Hematopoietic multipotent progenitor cell treated with erythropoietin and hydrocortisone succinate and interleukin-3 and kit ligand, for 8 days (in vitro differentiated cells): ENCODE results near the gene PPY.
"Not testable (repeated sequence)": the region's sequence is repeated elsewhere in the genome, so short reads cannot be mapped to it uniquely, and the experiment has no call there.

Source experiments
- DNase-seq: peaks from one replicate; pipeline ENCODE4 v3.0.0-alpha.2; 2015

The PPY gene

GRCh38 chr17:43962479-43962878, 20.2 kb upstream of the PPY start:
- DNase-seq = no peak

DNA sequence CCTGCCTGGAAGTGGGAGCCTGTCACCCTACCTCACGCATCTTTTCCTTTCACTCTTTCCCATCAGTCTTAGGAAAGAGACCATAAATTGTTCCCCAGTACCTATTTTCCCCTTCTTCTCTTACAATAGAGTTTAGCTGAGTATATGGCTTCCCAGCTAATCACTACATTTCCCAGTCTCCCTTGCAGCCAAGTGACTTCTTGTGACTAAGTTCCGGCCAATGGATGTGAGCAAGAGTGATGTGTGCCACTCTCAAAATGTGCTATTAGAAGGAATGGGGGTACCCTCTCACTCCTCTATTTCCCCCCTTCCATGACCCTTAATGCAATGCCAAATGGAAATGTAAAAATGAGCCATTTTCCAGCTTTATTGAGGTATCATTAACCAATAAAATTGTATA, 19.7 kb upstream of the PPY start:
- no peak for DNase-seq

DNA sequence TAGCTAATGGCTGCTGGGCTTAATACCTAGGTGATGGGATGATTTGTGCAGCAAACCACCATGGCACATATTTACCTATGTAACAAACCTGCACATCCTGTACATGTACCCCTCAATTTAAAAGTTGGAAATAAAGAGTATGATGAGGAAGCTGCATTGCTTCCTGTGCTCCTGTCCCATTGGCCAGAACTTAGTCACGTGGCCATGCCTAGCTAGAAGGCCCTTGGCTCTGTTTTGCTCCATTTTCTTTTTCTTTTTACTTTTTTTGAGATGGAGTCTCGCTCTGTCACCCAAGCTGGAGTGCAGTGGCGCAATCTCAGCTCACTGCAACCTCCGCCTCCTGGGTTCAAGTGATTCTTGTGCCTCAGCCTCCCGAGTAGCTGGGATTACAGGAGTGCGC, 19.0 kb upstream of the PPY start:
- not testable (repeated sequence) for DNase-seq

- DNase-seq = no peak
Observed at GRCh38 chr17:43958748-43959352, 16.6 kb upstream of the PPY start.

DNA sequence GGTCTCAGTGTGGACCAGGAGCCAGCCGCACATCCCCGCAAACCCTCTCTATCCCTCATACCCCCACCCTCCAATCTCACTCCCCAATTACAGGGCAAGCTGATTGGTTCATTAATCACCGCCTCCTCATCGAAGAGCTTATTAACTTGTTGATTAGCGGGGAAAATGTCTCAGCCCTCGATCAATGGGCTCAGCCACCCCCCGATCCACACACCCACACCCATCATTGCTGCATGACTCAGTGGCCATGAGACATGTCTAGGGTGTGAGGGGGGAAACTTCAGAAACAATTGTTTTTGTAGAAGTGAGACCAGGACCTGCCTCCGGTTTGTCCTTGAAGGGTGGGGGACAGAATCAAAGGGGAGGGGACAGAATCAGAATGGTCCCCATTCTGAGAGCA, 13.9 kb upstream of the PPY start:
- DNase-seq = no peak

DNA sequence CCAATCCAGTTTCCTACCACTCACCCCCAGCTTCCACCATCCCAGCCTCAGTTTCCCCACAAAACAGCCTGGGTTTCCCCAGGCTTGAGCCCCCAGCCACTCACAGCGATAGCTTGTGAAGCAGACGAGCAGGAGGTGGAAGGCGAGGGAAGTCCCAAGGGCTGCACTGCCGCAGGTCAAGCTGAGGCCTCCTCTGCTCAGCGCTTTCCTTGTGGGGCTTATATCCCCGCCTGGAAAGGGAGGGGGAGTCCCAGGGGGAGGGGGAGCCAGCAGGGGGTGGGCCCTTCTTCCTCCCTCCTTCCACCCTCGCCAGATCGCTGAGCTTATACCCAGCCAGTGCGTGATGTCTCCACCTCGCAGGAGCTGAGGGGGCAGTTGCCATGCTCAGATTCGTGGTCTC, 11.5 kb upstream of the PPY start, which contains the start of gene PYY:
Gene PYY (minus strand): TSS at position 195 of the 400 bp plus-strand sequence. CDS start 457 bp downstream, outside the sequence.
- DNase-seq = no peak

DNA sequence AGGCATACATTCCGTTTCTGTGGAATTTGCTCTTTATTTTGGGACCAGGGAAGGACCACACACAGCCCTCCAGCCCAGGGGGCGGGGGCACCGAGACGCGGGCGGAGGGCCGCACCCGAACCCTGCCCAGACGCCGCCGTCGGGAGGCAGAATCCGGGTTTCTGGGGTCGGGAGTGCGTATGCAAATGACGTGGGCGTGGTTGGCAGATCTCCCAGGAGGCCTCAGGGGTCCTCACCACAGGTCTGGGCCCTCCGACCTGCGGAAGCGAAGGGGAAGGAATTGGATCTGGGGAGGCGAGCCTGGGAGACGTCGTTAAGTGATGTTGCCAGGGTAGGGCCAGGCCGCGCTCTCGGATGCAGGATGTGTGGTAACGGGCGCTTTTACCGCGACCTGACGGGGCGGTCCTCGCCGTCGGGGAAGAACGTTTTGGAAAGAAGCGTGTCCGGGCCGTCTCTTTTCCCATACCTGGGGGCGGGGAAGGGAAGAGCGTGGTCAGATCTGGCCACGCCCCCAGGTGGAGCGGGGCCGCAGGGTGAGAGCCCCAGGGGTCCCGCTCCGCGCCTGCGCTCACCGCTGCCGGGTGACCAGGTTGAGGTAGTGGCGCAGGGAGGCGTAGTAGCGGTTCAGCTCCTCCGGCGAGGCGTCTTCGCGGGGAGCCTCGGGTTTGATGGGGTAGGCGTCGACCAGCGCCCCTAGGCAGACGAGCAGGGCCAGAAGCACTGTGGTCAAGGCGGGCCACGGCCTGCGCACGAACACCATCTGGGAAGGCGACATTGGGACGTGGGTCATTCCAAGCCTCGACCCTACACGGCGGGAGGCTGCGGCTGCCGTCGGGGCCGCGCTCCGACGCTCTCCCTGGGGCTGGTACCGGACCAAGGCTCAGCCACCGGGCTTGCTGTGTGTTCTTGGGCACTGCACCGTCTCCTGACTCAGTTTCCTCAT, 10.7 kb upstream of the PPY start:
- no peak for DNase-seq

- DNase-seq = no peak
Observed at GRCh38 chr17:43952351-43952723, 10.1 kb upstream of the PPY start.

GRCh38 chr17:43951750-43952149, 9.5 kb upstream of the PPY start:
- no peak for DNase-seq

GRCh38 chr17:43950554-43950953, 8.3 kb upstream of the PPY start:
- no peak for DNase-seq

- peak; percentile 44 for DNase-seq
Observed at GRCh38 chr17:43949781-43950180, 7.5 kb upstream of the PPY start.

DNA sequence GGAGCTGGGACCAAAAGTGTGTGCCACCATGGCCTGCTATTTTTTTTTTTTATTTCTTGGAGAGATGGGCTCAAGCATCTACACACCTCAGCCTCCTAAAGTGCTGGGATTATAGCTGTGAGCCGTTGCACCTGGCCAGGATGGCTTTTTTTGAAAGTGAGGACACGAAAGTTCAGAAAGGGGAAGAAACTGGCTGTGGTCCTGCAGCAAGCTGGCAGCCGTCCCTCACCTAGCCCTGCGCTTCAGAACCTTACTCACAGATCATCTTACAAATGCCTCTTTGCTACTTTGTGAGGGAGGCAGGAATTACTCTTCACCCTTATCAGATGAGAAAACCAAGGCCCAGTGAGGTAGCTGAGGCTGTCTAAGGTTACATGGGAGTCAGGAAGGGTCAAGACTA, 4.5 kb upstream of the PPY start:
- no peak for DNase-seq

DNA sequence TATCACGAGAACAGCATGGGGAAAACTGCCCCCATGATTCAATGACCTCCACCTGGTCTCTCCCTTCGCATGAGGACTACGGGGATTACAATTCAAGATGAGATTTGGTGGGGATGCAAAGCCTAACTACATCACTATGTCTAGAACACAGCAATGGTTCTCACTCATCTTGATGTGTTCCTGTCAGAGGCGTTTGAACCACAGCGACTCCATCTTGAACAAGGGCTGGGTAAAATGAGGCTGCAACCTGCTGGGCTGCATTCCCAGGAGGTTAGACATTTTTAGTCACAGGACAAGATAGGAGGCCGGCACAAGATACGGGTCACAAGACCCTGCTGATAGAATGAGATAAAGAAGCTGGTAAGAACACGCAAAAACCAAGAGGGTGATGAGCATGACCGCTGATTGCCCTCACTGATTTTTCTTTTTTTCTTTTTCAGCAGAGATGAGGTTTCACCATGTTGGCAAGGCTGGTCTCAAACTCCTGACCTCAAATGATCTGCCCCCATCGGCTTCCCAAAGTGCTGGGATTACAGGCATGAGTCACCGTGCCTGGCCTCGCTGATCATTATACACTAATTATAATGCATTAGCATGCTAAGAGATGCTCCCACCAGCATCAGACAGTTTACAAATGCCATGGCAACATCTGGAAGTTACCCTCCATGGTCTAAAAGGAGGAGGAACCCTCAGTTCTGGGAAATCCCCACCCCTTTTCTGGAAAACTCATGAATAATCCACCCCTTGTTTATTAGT, 3.0 kb upstream of the PPY start:
- peak; percentile 17 for DNase-seq

GRCh38 chr17:43940630-43941029, 1.6 kb downstream of the PPY start:
- peak; percentile 46 for DNase-seq

DNA sequence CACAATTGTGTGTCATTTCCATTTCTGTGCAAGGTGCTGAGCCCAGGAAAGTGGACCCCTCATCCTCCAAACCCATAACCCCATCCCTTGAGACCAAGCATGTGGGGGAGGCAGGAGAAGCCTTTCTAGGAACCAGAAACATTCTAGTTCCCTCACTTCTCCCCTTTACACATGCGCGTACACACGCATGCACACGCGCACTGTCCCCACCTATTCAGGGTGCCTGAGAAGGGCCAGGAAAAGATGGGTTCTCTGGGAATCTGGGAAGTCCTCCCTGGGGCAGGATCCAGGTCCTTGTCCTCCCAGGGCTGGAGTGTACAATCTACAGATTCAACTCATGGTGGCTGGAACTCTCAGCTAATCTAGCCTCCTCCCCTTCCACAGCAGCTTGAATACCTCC, 2.4 kb downstream of the PPY start:
- DNase-seq = no peak

GRCh38 chr17:43939452-43939851, 2.8 kb downstream of the PPY start:
- DNase-seq = not testable (repeated sequence)

DNA sequence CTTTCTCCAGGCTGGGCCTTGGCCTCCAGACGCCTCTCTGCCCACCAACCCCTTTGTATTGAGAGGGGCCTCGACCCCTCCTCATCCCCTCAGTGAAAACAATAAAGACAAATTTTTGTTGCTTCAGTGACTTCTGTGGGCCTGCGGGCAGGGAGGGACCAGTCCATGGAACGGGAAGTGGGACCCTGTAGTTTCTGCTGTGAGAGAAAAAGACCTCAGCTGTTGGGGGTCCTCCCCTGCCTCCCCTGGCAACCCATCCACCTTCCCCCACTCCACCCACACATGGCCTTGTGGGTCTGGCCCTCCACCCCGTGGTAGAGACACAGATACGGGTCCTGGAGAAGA, 3.5 kb downstream of the PPY start:
- no peak for DNase-seq

DNA sequence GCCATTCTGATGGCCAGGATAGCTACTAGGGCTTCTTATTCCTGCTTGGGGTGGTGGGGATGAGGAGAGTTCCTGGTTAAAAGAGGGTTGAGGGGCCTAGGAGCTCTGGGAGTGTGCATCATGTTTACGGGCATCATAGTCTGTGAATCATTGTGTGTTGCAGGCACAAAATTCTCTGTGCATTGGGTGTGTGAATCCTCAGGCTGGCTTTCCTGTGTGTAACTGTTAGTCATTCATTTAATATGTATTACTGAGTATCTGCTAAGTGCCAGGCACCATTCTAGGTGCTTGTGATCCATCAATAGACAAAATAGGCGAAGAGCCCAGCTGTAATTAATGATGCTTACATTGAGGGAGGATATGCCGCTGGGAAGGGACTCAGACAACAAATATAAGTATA, 5.8 kb downstream of the PPY start:
- DNase-seq = no peak

DNA sequence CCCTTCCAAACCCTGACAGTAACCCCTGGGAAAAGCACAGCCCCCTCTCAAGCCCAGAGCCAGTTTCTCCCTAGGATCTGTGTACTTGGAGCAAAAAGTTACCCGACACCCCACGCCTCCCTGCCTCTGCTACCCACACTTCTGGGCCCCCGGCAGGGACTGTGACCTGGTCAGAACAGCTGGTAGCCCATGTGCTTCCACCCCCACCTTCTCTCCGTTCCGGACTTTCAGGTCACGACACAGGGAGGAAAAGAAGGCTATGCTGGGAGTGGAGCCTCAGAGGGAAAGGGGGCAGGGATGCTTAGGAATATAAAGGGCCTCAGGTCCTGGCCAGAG, 6.4 kb downstream of the PPY start:
- DNase-seq = no peak

DNA sequence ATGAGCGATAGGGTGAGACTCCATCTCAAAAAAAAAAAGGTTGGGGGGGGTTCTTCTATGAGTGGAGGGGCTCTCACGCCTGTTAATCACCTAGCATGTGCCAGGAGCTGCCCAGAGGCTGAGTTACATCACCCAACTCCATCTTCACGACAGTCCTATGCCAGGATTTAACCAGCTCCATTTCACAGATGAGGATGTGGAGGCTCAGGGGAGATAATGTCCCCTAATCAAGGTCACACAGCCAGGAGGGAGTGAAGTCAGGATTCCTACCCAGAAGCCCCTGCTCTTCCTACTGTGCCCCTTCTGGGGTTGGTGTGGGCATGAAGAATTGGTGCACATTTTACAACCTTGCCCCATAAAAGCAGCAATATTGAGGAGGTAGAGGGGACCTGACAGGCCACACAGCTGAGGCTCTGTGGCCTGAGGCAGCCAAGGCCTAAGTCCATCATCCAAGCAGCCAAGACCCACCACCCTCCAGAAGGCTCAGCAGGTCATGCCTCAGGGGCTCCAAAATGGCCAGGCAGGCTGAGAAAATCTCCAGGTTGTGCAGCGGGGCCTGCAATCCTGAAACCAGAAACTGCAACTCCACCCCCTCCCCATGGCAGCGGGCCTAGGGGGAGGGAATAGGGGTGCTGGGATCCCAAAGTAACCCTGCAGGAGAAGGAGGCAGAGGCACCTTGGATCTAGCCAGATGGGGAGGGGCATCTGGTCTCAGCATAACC, 6.9 kb downstream of the PPY start:
- no peak for DNase-seq

GRCh38 chr17:43932923-43933322, 9.4 kb downstream of the PPY start:
- DNase-seq = no peak

GRCh38 chr17:43932357-43932756, 9.9 kb downstream of the PPY start:
- no peak for DNase-seq

DNA sequence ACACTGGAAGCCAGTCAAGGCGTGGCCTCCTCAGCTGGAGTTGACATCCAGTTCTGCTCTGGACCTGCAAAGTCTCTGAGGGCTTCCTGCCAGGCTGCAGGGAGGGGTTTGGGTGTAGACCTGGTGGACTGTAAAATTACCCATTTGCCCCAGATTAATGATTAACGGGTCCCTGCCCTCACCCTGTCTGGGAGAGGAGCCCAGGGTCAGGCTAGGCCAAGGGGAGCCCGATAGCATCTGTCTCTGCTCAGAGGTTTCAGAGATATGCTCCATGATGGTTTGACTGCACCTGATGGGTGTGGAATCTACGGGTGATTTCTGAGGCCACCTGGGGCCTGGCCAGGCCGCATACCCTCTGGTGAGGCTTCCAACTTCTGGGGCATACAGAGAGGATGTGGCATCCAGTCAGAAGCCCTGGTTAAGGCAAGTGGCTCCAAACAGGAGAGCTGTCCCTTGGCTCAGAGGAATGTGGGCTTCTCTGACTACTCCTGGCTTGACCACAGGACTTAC, 11.2 kb downstream of the PPY start:
- no peak for DNase-seq
